GM21786 (cell line): ENCODE data around the gene SAMD10.
A peak's percentile ranks its signal among the peaks of the same experiment; 100 is the strongest.
"Not testable (repeated sequence)": the region's sequence is repeated elsewhere in the genome, so short reads cannot be mapped to it uniquely, and the experiment has no call there.

Source experiments
- ATAC-seq: cut with Tn5 transposase; IDR thresholded peaks from one replicate; pipeline ENCODE4 v1.9.1; 2021; ENCODE audit not compliant: unreplicated experiment

Gene SAMD10

DNA sequence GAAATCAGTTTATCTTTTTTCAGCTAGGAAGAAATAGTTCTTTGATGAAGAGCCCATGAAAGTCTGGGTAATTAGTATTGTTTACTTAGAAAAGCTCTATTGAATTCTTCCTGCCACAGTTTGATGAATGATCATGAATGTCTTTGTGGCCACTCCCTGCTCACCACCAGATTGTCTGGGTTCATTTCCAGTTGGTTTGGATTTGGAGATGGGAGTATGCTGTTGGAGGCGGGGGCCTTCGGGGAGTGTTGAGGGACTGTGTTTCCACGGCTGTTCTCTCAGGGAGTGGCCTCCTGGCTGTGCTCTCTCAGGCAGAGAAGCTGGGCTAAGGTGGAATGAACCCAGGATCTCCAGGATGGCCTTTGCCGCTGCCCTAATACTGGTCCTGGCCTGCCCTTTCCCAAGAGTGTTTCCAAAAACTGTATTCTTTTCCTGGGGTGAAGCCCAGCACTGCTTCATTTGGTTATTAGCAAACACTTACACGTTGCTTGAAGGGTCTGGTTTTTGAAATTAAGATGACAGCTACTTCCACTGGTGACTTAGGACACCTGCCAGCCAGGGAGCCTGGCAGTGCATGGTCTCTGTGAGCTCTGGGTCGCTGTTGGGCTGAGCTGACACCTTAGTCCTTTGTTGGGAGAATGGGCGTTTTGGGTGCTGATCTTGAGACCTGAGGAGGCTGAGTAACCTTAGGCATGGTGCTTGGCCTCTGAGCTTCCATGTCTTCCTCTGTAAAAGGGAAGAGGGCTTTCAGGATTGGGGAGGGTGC lies 24.7 kb upstream of the SAMD10 start:
- ATAC-seq: no peak

DNA sequence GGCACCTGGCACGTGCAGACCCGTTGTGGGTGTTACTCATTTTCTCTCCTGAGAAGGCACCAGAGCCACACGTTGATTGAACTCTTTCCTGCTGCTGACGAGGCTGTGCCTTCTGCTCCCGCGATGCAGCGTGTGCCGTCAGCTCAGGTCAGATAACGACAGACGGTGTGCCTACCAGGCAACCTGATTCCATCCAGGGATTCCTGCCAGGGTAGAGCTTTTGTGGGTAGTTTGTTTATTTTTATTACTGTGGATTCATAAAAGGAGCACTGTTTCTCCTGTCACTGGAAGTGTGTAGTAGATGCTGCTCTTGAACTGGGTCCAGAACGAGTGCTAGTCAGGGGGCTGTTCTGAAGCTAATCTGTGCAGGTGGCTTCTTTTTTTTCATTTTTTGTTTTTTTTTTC lies 22.2 kb upstream of the SAMD10 start:
- no peak for ATAC-seq

DNA sequence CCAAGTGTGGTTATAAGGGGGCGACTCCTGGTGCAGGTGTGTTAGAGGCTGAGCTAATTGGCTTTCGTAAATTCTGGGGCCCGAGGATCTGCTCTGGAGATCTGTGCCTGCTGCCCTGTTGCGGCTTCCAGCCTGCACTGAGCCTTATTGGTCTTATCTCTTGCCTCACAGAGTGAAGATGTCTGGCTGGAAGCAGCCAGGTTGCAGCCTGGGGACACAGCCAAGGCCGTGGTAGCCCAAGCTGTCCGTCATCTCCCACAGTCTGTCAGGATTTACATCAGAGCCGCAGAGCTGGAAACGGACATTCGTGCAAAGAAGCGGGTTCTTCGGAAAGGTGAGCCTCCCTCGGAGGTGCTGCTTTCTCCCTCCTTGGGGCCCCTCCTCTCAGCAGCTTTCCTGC lies 21.5 kb upstream of the SAMD10 start:
- ATAC-seq: no peak

DNA sequence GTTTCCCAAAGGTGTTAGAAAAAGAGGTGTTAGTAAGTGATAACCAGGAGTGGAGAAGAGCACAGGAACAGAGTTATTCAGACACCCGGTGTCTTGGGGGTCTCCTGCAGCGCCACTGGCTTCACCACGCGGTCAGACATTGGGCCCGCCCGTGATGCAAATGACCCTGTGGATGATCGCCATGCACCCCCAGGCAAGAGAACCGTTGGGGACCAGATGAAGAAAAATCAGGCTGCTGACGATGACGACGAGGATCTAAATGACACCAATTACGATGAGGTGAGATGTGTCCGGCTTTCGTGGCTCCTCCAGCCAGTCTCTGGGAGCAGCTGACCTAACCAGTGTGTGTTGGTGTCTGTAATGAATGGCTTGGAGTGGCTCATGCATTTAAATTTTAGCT lies 3.5 kb upstream of the SAMD10 start:
- no peak for ATAC-seq

DNA sequence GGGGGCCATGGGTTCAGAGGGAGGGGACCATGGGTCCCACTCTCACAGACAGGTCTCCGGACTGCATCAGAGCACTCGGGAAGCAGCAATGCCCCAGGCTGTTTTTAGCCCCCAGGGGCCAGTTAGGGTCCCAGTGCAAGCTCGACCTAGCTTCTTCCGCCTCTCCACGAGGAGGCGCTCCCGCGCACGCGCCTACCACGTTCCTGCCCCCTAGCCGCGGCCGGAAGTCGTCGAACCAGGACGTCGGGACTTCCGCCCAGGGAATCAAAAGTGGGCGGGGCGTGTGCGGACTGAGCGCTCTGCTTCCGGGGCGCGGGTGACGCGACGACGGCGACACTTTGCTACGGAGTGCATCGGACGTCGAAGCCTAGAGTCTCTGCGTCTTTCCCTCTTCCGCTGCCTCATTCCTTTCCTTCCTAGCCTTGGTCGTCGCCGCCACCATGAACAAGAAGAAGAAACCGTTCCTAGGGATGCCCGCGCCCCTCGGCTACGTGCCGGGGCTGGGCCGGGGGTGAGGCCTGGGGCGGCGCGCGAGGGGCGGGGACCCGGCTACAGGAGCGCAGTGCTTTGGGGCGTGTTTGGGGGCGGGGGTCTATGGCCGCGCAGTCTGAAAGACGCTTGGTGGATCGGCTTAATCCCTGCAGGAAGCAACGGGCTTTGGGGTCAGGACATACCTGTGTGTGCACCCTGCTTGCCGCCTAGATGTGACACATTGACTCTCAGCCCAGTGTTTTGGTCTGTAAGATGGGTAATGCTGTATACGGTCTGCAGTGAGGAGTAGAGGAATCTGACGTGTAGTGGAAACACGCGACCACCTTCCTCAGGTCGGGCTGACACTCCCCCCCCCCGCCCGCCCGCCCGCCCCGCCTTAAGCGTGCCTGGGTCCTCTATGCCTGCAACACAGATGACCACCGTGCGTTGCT lies 1.6 kb upstream of the SAMD10 start, which contains the start of gene PRPF6:
PRPF6 (plus strand) TSS at position 327 of the 923 bp plus-strand sequence; CDS start at position 441, 114 bp downstream.
- ATAC-seq: peak; percentile 47

DNA sequence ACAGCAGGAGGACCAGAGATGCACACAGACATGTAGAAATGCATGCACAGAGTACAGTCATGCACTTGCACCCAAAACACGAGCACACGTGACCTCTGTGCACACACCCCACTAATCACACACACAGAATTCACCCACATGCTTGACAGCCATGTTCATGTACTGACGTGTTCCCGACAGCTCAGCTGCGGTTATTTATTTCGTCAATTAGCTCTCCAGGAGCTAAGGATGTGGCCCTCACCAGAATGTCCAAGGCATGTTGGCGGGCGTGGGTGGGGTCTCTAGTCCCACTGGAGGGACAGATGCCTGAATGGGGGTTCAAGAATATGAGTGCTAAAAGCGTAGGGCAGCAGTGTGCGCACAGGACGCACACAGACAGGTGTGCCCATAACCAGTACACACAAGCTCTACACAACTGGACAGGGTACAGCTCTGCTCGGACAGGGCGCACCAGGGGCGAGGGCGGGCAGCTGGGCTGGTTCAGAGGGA lies 919 bp upstream of the SAMD10 start:
- peak; percentile 9 for ATAC-seq

DNA sequence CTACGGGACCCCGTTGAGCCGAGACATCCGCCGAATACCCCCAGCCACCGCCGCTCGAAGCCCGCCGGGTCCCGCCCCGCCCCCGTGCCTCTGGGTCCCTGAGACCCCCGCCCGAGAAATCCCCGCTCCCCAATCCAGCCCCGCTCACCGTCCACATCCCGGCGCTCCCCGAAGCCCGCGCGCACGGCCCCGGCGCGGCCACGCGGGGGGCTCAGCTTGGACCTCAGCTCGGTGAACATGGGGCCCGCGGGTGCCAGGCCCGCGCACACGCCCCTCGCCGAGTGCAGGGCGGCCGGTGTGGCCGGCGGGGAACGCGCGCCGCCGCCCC lies 249 bp downstream of the SAMD10 start:
- no peak for ATAC-seq

DNA sequence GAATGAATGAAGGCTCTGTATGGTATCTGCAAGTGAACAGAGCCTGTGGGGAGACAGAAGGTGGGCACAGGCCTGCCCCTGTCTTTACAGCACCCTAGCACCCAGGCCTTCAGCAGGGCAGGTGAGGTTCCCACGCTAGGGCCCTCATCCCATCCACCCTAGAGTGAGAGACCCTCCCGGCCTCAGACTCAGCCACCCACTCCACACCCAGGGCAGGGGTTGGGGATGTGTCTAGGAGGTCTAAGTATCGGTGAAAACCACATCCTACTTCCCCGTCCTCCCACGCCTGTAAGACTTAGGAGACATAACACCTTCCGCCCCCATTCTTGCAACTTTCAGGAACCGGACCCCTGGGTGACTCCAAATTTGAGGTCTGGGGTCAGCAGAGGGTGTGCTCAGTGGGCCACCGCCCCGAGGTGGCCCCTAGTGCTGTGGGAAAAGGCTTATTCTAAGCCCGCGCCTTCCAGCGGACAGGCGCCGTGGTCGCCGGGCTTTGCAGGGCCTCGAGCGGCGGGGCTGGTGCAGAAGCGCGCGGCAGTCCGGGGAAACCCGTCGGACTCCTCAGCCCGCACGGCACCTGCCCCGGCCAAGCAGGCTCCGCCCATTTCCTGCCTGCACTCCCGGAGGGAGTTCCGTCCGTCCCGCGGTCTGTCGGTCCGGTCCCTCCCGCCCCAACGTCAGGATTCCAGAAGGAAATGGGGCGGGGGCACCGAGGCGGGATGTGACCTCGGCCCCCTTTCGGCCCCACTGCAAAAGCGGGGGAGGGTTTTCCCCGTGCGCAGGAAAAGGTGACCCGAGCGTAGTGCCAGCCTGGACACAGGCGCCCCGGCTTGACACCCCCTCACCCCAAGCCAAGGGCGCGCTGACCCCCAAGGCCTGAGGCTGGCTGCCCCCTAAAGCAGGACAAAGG lies 868 bp downstream of the SAMD10 start:
- ATAC-seq: peak; percentile 32

DNA sequence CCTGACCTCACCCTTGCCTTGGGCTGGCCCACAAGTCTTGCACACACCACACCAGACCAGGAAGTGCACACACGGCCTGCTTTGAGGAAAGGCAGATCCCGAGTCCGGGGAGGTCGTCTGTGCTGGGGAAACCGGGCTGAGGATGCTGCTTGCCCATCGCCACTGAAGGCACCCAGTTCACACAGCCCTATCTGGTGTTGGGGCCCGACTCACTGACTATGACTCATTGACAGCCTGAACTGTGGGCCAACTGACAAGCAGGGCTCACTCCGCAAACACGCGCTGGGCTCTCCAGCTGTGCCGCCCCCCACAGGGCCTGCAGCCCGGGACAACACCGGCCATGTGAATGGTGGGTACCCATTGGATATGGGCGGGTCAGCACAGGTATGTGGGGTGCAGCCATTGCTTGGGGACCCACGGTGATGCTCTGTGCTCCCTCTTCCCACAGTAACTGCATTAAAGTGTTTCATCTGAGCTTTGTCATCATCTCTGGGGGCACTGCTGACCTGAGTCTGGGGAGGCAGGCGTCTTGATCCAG lies 1.6 kb downstream of the SAMD10 start:
- ATAC-seq: no peak

DNA sequence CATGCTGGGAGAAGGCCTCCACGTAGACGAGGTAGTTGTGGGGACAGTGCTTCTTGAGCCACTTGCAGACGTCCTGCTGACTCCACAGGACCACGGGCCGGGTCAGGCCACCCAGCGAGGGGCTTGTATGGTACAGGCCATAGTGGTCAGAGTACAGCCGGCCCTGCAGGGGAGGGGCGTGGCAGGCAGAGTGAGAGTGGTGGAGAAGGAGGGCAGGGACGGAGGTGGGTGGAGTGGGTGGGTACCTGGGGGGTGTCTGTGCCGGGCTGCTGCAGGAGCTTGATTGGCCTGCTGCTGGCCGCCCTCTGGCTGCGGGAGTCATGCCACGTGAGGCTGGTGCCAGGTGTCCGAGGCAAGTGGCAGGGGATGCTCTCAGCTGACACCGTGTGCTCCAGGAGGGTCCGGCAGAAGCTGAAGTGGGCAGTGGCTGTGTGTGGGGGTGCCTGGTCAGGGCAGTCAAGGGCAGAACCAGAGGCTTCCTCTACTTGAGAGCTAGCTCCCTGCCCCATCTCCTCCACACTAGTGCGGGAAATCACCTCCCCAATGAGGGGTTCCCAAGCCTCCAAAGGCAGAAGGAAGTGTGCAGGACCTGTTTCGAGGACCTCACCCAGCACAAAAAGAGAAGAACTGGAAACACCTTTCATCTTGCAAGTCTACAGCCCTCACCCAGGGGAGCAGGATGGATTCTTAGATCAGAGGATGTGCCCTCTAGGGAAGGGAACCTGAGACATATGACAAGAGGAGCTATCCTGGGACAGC lies 2.3 kb downstream of the SAMD10 start:
- no peak for ATAC-seq

DNA sequence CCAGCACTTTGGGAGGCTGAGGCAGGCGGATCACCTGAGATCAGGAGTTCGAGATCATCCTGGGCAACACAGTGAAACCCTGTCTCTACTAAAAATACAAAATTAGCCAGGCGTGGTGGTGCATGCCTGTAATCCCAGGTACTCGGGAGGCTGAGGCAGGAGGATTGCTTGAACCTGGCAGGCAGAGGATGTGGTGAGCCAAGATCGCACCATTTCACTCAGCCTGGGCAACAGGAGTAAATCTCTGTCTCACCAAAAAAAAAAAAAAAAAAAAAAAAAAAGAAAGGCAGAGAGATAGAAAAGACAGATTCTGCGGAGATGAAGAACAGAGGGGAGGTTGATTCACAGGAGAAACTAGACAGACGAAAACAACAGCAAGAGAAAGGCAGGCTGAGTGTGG lies 2.9 kb downstream of the SAMD10 start:
- ATAC-seq: not testable (repeated sequence)

DNA sequence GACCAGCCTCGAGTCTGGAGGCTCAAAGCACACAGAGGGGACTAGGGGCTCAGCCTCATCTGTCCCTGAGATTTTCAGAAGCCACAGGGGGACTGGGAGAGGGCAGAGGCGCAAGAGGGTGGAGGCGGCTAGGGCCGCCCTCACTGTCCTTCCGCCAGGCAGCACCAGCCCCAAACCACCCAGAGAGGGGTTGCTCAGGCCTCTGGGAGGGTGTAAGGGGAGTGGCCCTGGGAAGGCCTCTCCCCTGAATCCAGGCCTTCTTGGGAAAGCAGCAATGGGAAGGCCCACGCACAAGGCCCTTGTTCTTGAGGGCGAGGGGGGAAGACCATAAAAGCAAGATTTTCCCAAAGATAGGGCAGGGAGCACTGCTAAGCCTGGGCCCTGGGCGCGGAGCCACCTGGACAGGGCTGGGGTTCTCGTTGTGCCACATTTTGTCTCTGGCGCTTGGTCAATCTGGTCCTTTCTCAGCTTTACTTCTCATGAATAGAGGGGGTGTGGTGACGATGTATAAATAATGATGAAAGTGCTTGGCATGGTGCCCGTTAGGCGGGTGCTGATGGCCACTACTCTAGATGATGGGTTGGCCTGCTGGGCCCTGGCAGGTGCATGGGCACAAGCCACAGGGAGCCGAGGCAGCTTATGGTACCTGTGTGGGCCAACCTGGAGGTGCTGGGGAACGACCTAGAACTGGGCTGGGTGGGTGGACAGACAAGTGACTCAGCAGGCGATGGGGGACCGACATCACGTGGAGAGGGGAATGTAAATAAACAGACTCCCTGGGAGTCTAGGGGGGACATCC lies 4.8 kb downstream of the SAMD10 start:
- ATAC-seq: no peak

DNA sequence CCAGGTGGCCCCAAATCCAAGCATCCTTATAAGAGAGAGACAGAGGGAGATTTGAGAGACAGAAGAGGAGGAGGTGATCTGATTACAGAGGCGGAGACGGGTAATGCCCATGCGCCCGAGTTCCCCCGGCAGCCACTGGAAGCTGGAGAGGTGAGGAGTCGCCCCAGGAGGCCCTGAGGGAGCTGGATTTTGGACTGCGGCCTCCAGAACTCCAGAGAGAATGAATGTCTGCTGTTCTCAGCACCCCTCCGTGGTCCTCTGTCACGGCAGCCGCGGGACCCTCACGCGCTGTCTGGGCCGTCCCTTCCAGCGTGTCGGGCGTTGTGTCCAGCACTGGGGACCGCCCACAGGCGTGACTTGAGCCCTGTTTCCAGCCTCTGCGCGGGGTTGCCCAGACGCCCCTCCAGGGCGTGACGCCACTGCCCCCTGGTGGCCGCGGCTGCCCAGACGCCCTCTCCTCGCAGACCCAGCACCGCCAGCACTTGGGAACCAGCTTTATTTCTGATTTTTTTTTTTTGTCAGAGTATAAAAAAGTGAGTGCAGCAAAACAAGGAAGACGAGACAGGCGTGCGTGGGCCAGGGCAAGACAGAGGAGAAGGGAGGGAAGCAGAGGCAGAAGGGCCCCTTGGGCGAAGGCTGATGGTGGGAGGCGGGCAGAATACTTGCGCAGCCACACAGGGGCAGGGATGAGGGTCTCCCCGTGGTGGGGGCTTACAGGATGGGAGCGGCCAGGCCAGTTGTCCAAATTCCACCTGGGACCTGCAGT lies 5.6 kb downstream of the SAMD10 start:
- no peak for ATAC-seq

DNA sequence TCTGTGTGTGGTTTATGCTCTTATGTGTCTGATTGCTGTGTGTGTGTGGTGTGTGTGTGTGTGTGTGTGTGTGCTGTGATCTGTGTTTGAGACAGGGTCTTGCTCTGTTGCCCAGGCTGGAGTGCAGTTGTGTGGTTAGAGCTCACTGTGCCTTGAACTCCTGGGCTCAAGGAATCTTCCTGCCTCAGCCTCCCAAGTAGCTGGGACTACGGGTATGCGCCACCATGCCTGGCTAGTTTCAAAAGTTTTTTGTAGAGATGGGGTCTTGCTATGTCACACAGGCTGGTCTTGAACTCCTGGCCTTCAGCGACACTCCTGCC lies 6.3 kb downstream of the SAMD10 start:
- no peak for ATAC-seq

DNA sequence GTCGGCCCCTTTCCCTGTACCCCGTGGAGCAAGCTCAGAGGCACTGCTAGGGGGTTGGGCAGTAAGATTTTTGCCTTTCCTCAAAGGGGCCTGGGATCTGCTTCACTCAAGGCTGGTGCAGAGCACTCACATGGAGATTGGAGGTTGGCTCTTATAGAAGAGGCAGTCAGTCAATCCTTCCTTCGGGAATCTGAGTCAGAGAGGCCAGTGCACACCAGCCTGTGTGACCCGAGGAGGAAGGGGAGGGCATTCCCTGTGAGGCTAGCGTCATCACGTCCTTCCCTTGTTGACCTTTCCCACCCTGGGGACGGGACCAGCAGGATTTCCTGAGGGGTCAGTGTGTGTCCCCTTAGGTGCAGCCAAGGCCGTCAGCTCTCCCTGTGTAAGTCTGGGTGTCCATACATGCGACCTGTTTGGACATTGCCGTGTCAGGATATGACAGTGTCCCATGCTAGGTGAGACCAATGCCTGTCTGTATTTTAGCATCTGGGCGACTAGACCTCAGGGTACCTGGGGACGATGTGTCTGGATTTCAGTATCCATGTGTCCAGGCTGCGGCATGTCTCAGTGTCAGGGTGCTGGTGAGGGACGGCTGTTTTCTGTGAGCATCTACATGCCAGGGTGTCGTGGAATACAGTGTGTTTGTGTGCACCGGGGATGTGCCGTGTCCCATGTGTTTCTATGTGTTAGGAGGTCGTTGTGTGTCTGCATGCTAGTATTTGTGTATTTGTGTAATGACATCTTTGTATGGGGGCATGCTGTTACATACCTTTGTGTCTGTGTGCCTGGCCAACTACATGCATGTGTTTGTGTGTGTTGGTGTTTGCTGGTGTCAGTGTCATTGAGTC lies 6.9 kb downstream of the SAMD10 start:
- ATAC-seq: no peak

DNA sequence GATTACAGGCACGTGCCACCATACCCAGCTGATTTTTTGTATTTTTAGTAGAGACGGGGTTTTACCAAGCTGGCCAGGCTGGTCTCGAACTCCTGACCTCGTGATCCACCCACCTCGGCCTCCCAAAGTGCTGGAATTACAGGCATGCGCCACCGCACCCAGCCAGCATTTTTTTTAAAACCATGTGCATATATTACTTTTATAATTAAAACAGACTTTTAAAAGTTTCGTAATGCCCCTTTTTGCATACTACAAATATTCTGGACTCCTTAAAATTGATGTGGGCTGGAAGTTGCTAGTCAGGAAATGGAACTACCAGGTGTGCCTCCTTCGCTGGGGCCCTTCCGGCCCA lies 7.5 kb downstream of the SAMD10 start:
- ATAC-seq: not testable (repeated sequence)

DNA sequence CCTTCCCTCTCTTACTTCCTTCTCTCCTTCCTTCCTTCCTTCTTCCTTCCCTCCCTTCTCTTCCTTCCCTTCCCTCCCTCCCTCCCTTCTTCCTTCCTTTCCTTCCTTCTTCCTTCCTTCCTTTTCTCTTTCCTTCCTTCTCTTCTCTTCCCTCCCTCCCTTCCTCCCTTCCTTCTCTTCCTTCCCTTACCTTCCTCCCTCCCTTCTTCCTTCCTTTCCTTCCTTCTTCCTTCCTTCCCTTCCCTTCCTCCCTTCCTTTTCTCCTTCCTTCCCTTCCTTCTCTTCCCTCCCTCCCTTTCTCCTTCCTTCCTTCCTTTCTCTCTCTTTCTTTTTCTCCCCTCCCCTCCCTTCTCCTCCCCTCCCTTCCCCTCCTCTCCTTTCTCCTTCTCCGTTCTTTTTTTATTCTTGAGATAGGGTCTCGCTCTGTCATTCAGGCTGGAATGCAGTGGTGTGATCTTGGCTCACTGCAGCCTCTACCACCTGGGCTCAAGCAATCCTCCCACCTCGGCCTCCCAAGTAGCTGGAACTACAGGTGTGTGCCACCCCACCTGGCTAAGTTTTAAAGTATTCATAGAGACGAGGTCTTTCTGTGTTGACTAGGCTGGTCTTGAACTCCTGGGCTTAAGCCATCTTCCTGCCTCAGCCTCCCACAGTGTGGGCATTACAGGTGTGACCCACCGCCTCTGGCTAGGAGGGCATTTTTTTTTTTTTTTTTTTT lies 8.6 kb downstream of the SAMD10 start:
- ATAC-seq: no peak
